Renal cortical epithelial cell (primary cell): Measurements from ENCODE around the gene SHISA5. TPM values are rescaled to one million over a fixed set of nuclear protein-coding genes. Genes with fewer than 3 reads are reported as not detected.

ENCODE experiments used
- DNase-seq: peaks from one replicate; pipeline ENCODE4 v3.0.0-alpha.2; 2011; ENCODE audit warnings: low read depth
- total RNA-seq: library from RNA; depleted of rRNA; stranded (reverse); fragments of >200 nt; gene quantifications from 2 replicates; pipeline ENCODE4 v1.2.3, GENCODE V29; 2014

SHISA5 gene
- total RNA-seq, 1 donor from 2014 or later: 143 TPM

DNA sequence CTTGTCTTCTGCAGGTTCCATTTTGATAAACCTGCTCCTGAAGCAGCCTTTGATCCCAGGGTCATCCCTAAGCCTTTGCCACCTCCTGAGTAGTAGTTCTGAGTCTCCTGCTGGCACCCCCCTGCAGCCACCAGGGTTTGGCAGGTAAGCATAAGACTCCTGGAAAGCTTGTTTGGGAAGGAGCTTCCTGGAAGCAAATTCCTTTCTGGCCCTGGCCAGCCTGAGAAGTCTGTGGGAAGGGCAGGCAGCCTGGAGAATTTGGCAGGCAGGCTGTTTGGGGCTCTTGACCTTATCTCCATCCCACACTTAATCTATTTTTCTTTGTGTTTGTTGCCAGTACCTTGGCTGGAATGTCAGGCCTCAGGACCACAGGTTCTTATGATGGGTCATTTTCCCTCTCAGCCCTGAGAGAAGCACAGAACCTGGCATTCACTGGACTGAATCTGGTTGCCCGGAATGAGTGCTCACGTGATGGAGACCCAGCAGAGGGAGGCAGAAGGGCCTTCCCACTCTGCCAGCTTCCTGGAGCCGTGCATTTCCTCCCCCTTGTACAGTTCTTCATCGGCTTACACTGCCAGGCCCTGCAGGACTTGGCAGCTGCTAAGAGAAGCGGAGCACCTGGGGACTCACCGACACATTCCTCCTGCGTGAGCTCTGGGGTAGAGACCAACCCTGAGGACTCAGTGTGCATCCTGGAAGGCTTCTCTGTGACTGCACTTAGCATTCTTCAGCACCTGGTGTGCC lies 44.0 kb downstream of the SHISA5 start:
- no peak for DNase-seq

- no peak for DNase-seq
Measured at GRCh38 chr3:48459331-48459730, 44.6 kb downstream of the SHISA5 start.

GRCh38 chr3:48456456-48456855 lies 47.5 kb downstream of the SHISA5 start:
- DNase-seq: no peak

GRCh38 chr3:48451270-48451669 lies 52.7 kb downstream of the SHISA5 start:
- DNase-seq: no peak

DNA sequence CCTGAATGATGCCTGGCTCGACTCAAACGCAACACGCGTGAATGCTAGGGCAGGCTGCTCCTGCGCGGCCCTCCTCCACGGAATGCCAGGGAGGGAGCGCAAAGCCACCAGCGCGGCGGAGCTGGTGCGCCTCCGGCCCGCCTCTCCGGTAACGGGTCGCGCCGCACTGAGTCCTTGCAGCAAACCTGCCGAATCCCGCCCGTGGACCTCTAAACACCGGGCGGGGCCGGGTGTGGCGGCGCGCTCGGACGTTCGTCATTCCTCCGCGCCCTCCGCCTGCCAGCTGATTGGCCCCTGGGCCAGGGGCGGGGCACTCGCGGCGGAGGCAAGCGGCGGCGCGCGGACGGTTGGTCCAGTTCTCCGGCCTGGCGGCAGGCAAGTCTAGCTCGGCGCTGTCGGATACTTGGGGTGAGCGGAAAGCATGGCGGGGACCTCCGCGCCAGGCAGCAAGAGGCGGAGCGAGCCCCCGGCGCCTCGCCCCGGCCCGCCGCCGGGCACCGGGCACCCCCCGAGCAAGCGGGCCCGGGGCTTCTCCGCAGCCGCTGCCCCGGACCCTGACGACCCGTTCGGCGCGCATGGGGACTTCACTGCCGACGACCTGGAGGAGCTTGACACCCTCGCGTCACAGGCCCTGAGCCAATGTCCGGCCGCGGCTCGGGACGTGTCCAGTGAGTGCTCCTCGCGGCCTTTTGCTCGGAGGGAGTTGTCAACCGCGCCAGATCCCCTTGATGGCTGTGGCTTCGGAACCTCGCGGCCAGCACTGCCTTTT lies 57.4 kb downstream of the SHISA5 start, which contains the start of gene ATRIP:
Gene ATRIP (plus strand): TSS at position 313 of the 769 bp plus-strand sequence. CDS start 109 bp downstream, at position 422.
- peak; percentile 55 for DNase-seq

DNA sequence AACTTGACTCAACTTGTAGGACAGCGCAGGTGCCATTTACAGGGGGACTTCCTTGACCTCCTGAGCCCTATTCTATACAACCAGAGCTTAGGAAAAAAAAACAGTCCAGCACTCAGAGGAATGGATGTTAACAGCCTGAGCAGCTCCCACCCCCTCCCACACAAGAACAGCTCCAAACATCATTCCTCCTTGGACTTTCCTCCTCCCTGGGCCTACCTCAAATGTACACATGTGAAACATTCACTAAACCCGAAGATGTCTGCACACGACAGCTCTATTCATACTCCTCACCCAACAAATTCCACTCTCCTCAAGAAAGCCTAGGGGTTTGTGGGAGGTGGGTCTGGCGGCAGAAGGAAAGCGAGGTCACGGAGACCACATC lies 57.9 kb downstream of the SHISA5 start:
- DNase-seq: no peak

DNA sequence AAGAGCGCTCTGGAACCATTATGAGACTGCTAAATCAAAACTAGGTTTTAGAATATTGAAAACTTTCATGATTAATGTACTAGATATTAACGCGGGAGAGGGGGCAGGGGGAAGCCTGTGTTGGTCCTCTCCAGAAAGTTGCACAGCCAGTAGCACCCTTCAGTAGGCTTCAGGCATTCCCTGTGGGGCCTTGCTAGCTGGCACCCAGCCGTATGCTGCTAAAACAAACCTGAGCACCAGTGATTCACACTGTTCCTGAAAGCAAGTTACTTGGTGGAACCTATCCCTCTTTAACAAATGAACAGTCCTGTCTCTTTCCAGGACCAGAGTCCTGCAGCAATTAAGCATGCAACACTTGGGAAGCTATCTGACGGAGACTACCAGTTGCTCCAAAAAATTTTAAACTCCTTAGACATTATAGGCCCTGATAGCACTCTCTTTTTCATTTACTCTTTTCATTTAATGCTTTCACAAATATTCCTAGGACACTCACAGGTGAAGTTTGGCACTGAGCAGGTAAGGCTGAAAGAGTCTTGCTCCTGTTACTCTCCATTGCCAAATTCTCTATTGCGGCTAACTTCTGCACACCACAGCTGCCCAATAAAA lies 58.6 kb downstream of the SHISA5 start:
- DNase-seq: no peak

DNA sequence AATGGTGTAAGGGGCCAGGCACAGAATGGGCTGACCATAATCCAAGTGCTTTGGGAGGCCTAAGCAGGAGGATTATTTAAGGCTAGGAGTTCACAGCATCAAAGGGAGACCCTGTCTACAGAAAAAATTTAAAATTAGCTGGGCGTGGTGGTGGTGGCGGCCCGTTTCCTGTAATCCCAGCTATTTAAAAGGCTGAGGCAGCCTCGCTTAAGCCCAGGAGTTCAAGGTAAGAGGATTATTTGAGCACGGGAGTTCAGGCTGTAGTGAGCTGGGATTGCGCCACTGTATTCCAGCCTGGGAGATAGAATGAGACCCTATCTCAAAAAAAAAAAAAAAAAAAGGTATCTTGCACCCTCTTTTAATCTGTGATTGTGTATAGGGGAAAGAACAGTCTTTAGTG lies 62.0 kb downstream of the SHISA5 start:
- no peak for DNase-seq

DNA sequence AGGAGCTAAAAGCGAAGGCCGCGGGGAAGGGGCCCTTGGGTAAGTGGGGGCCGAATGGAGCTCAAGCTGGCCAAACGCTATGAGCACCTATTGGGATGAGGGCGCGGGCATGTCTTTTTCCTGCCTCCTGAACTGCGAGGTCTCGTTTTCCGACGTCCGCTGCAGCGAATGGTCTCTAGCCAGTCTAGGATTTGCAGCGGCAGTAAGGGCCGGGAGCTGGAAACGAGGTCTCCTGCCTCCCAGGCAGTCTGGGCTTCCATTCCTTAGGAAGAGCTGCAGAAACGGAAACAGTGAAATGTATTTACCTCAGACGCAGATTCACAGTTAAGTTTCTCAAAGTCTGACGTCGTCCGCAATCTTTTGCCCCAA lies 63.4 kb downstream of the SHISA5 start:
- DNase-seq: no peak

DNA sequence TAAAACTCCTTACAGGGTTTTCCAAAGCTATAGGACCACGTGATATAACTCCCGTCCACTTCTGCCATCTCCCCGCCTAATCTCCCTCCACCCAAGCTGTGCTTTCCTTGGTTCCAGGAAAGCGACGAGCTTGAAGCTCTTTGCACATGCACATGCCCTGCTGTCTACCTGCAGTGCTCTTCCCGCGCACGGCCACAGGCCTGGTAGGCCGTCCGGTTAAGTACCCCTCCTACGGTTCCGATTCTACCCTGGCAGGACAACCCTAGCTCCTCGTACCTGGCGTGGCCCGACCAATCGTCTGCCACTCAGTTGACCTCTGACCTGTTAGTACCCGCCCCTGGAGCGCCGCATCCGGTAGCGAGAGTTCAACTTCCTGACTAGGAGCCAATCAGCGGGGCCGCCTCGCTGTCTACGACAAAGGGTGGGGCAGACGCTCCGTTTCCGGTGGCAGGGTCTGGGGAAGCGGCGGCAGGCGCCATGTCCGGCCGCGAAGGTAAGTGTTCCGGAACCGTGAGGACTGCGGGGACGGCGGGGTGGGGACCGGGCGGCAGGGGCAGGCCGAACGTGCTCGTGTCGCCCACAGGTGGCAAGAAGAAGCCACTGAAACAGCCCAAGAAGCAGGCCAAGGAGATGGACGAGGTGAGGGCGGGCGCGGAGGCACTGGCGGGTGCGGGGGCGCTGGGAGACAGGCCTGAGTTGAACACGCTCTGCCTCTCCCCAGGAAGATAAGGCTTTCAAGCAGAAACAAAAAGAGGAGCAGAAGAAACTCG lies 64.0 kb downstream of the SHISA5 start, which contains the start of the genes CCDC51 and TMA7:
Gene CCDC51 (minus strand): TSS at position 300 of the 770 bp plus-strand sequence. CDS start 4,991 bp downstream, outside the sequence.
Gene TMA7 (plus strand): TSS at position 438 of the 770 bp plus-strand sequence. CDS start 40 bp downstream, at position 478.
- peak; percentile 92 for DNase-seq

DNA sequence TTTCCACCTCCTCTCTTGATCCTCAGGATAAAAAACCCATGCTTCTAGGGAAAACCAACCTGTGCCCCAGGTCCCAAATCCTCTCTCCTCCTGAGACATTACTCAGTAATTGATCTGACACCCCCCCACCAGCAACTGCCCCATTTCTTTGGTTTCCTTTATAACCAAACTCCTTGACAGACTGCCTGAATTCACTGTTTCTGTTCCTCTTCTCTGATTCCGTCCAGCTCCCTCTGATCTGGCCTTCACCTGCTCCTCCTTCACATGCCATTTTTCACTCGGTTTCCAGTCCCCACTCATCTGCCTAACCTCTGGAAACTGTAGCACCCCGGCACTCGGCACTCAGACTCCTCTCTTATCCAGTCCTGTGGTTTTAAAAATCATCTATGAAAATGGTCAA lies 66.2 kb downstream of the SHISA5 start:
- no peak for DNase-seq

DNA sequence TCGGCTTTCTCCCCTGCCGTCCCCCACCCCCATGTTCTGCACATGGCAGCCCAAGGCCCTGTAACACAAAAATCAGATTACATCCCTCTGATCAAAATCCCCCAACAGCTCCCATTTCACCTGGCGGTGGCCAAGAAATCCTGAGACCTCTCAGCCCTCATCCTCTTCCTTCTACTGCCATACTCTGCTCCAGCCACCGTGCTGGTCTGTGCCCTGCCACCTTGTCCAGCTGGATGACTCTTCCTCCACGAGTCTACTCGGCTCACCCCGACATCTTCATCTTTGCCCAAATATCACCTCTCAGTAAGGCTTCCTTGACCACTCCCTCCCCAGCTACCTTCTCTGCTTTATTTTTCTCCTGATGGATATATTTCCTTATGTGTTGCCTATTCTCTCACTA lies 67.1 kb downstream of the SHISA5 start:
- DNase-seq: no peak

GRCh38 chr3:48436477-48436787 lies 67.5 kb downstream of the SHISA5 start:
- DNase-seq: no peak

DNA sequence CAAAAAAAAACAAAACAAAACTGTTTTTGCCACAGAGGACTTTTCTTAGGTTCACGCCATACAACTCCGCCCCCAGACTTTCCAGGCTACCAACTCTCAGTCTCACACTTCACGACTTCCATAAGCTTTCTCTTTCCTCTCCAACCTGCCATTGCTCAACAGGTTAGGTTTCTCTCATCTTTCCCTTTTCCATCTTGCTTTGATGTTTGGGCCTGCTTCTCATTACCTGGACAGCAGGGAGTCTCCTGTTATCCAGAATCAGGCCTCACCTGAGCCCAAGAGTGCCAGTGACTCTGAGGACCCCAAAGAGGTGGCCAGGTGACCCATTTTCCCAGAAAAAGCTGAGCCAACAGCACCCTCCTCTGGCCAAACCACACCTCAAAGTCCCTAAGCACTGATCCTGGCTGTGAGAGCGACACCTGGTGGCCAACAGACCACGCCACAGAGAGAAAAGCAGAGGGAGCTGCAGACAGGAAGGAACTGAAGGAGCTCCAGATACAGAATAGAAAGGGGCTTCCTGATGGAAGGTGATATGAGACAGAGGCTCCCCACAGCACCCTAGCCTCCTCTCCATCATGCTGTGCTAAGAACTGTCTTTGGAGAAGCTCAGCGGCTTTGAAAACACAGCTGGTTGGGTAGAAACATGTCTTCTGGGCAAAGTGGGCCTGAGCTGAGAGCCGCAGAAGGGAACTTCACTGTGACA lies 68.0 kb downstream of the SHISA5 start:
- DNase-seq: peak; percentile 70

DNA sequence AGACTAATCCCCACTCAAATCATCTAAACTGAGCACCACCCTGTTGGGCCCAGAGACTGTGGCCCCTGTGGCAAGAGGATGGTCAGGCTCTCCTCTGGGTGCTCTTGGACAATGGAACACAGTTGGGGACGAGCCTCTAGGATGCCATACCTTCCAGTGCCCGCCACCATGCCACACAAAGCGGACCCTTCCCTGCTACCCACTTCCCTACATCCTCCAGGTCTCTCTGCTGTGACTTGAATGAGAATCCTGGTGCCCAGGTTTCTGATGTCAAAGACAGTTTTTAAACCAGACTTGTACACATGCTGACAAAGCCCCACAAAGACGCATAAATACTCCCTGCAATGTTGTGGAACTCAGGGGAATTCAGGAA lies 68.8 kb downstream of the SHISA5 start:
- DNase-seq: no peak

DNA sequence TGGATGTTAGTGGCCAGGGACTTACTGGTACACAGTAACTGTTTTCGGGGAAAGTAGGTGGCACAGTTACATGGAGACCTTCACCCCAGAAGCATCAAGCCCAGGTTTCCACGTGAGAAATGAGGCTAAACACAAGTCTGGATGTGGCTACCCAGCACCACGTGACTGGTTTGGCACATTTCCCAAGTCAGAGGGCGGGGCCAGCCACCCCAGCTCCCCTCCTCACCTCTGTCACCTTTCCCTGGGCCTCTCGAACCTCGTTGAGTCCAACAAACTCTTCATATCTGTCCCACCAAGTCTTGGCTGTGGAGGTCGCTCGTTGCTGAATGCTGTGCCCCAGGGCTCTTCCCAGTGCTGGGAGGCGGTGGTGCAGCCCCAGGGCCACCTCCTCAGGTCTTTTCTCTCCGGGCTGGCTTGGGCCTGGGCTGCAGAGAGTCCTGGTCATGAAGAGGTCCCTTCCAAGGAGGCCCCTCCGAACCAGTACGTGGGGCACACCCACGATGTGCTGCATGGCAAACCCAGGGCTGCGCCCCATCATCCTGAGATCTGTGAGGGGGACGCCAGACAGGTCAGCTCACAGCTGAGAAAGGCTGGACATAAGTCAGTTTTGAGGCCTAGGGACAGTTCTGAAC lies 69.3 kb downstream of the SHISA5 start:
- DNase-seq: no peak

GRCh38 chr3:48433472-48434118 lies 70.4 kb downstream of the SHISA5 start:
- DNase-seq: peak; percentile 93

GRCh38 chr3:48432411-48433371 lies 71.3 kb downstream of the SHISA5 start:
- no peak for DNase-seq
